PC-9 (cell line): Measurements from ENCODE around the gene ADCY3. TPM values are rescaled to one million over a fixed set of nuclear protein-coding genes. Genes with fewer than 3 reads are reported as not detected.
A peak's percentile ranks its signal among the peaks of the same experiment; 100 is the strongest.

Experiments used
- BruUV-seq: library from RNA; stranded (reverse); fragments of 400-500 nt; replicated peaks from 2 replicates; lab custom pipeline; 2021; lab: Mats Ljungman, UMichigan
- CTCF ChIA-PET: fragments of 300-600 bp; sonication (Branson Sonifier 250); formaldehyde crosslinking; loops from one replicate; lab custom pipeline; 2022; ENCODE audit warnings: antibody characterized with exemption; lab: Charles Lee
- POLR2A ChIA-PET: fragments of 300-600 bp; sonication (Branson Sonifier 250); formaldehyde crosslinking; loops from one replicate; lab custom pipeline; 2022; ENCODE audit warnings: antibody characterized with exemption; ENCODE audit not compliant: unreplicated experiment; lab: Charles Lee
- DNase-seq, 2 experiments: peaks; one replicate each; pipeline versions ENCODE4 v3.0.0 to v3.0.0-alpha.2; 2015 to 2022; ENCODE audit warnings: mixed read lengths in 1 of 2
- H2AFZ ChIP-seq: fragments of 200-600 bp; sonication (generic); 2 replicates; pipeline ENCODE4 v1.8.1; 2017; ENCODE audit warnings: antibody characterized with exemption
- H3F3A ChIP-seq: fragments of 200-600 bp; sonication (generic); 2 replicates; pipeline ENCODE4 v1.8.1; 2017; ENCODE audit warnings: antibody characterized with exemption, mild to moderate bottlenecking, low read depth; ENCODE audit not compliant: insufficient read depth
- H3K27ac ChIP-seq: fragments of 200-600 bp; sonication (generic); 2 replicates; pipeline ENCODE4 v1.6.1; 2016; ENCODE audit warnings: mixed run types
- H3K27me3 ChIP-seq: fragments of 200-600 bp; sonication (generic); 2 replicates; pipeline ENCODE4 v1.6.1; 2016; ENCODE audit warnings: low read depth, mixed run types; ENCODE audit not compliant: insufficient read depth
- H3K36me3 ChIP-seq: fragments of 200-600 bp; sonication (generic); 2 replicates; pipeline ENCODE4 v1.6.1; 2016; ENCODE audit warnings: low read depth, mixed run types
- H3K4me1 ChIP-seq: fragments of 200-600 bp; sonication (generic); replicated peaks from 2 replicates; pipeline ENCODE4 v1.6.1; 2016; ENCODE audit warnings: mixed run types; ENCODE audit not compliant: insufficient read depth
- H3K4me2 ChIP-seq: fragments of 200-600 bp; sonication (generic); 2 replicates; pipeline ENCODE4 v1.6.1; 2017; ENCODE audit warnings: mixed run types
- H3K4me3 ChIP-seq: fragments of 200-600 bp; sonication (generic); 2 replicates; pipeline ENCODE4 v1.6.1; 2016; ENCODE audit warnings: mixed run types
- H3K79me2 ChIP-seq: fragments of 200-600 bp; sonication (generic); 2 replicates; pipeline ENCODE4 v1.6.1; 2017; ENCODE audit warnings: low read depth, mixed run types
- H3K9me2 ChIP-seq: fragments of 200-600 bp; sonication (generic); 2 replicates; pipeline ENCODE4 v1.8.1; 2017; ENCODE audit warnings: mild to moderate bottlenecking; ENCODE audit not compliant: insufficient read depth
- H3K9me3 ChIP-seq: fragments of 200-600 bp; sonication (generic); 2 replicates; pipeline ENCODE4 v1.8.1; 2016; ENCODE audit warnings: low read depth; ENCODE audit not compliant: insufficient read depth
- H4K20me1 ChIP-seq: fragments of 200-600 bp; sonication (generic); 2 replicates; pipeline ENCODE4 v1.8.1; 2017; ENCODE audit not compliant: insufficient read depth
- CTCF ChIP-seq: fragments of 200-600 bp; sonication (generic); conservative IDR thresholded peaks from 2 replicates; pipeline ENCODE4 v1.6.1; 2017; ENCODE audit warnings: mixed run types, antibody characterized with exemption, mild to moderate bottlenecking, moderate library complexity
- EZH2 ChIP-seq: fragments of 200-600 bp; sonication (generic); IDR thresholded peaks from 2 replicates; pipeline ENCODE4 v1.8.0; 2017; ENCODE audit warnings: antibody characterized with exemption, low read depth
- intact Hi-C: fragments of 100-400 bp; cut with micrococcal nuclease; formaldehyde crosslinking; loops from one replicate; pipeline ENCODE4 v1.10.0; 2022; ENCODE audit not compliant: unreplicated experiment
- total RNA-seq: library from RNA; stranded (reverse); gene quantifications from 2 replicates; pipeline ENCODE4 v1.2.3, GENCODE V29; 2021

Gene ADCY3
- total RNA-seq, 1 experiment from 2014 or later, result 46.3 TPM

GRCh38 chr2:24797644-24798043 is 122.4 kb downstream of the ADCY3 start:
- BruUV-seq, result no TSS peak
- POLR2A ChIA-PET, result no interaction called here
- peaks cover 57% of the 10 kb centered on the region for H3K79me2 ChIP-seq
- H3F3A ChIP-seq, result no peaks in the 10 kb centered on the region
- no peak for TF ChIP-seq EZH2
- no peak for TF ChIP-seq CTCF
- H3K27ac ChIP-seq, result no peak overlapping the region
- no peaks in the 10 kb centered on the region for H4K20me1 ChIP-seq
- no peak overlapping the region for H2AFZ ChIP-seq
- CTCF ChIA-PET, result no interaction called here
- H3K9me2 ChIP-seq, result no peaks in the 10 kb centered on the region
- H3K4me1 ChIP-seq, result peaks cover 17% of the 10 kb centered on the region
- intact Hi-C loops, result loop anchor here (10.0 kb wide), 1 partner anchor 183 kb away; no protein-coding TSS in a partner anchor
- no peaks in the 10 kb centered on the region for H3K9me3 ChIP-seq
- H3K4me2 ChIP-seq, result no peak overlapping the region
- H3K36me3 ChIP-seq, result peaks cover 3% of the 10 kb centered on the region; the same call in 1 of the 2 replicates
- no peak for DNase-seq
- no peak overlapping the region for H3K4me3 ChIP-seq
- no peaks in the 10 kb centered on the region for H3K27me3 ChIP-seq

GRCh38 chr2:24793761-24794435 is 126.1 kb downstream of the ADCY3 start:
- Histone ChIP-seq H3K36me3 (no peaks in the 10 kb centered on the region), H4K20me1 (no peaks in the 10 kb centered on the region), H3K9me2 (no peaks in the 10 kb centered on the region), H3K4me1 (peaks cover 31% of the 10 kb centered on the region), H3K27me3 (no peaks in the 10 kb centered on the region), H3K9me3 (no peaks in the 10 kb centered on the region), H3K79me2 (peaks cover 46% of the 10 kb centered on the region), H3K4me3 (peak overlapping the region; percentile 71), H3F3A (peaks cover 14% of the 10 kb centered on the region; the same call in 1 of the 2 replicates), H3K27ac (0 out of 2 replicates have a peak overlapping the region, but pooled peaks have one; percentile 89), H3K4me2 (peak overlapping the region; percentile 78), H2AFZ (peak overlapping the region; percentile 88)
- no peak for TF ChIP-seq CTCF
- no peak for TF ChIP-seq EZH2
- TSS peak; percentile 68 for BruUV-seq
- no peak for DNase-seq
- intact Hi-C loops, result loop anchor here (1.0 to 10.0 kb wide), 4 partner anchors 178 to 712 kb away; partner anchors contain the start of genes DNAJC27 and TP53I3
- ChIA-PET CTCF (interaction anchor here (0.8 kb wide), 1 partner anchor 21 kb away, joined by 3 read pairs; no protein-coding TSS in a partner anchor), POLR2A (no interaction called here)

- H3K79me2 ChIP-seq, result peaks cover 46% of the 10 kb centered on the region
- no peaks in the 10 kb centered on the region for H4K20me1 ChIP-seq
- H3K27me3 ChIP-seq, result no peaks in the 10 kb centered on the region
- peak within 1 kb of the TSS; percentile 89 for H3K27ac ChIP-seq
- no TSS peak for BruUV-seq
- H3K9me3 ChIP-seq, result no peaks in the 10 kb centered on the region
- H3K9me2 ChIP-seq, result no peaks in the 10 kb centered on the region
- intact Hi-C loops, result loop anchor here (1.0 to 10.0 kb wide), 4 partner anchors 178 to 711 kb away; partner anchors contain the start of genes DNAJC27 and TP53I3
- ChIA-PET POLR2A (interaction anchor here (0.6 to 0.7 kb wide), 3 partner anchors 337 to 384 kb away, joined by 3 to 7 read pairs (median 6); no protein-coding TSS in a partner anchor), CTCF (interaction anchor here (0.6 to 1.4 kb wide), 5 partner anchors 10 to 179 kb away, joined by 3 to 8 read pairs (median 3); no protein-coding TSS in a partner anchor)
- TF ChIP-seq CTCF (peak; percentile 82), EZH2 (no peak)
- DNase-seq, result peak; percentile 93 to 96
- peaks cover 14% of the 10 kb centered on the region; the same call in 1 of the 2 replicates for H3F3A ChIP-seq
- no peaks in the 10 kb centered on the region for H3K36me3 ChIP-seq
- peak within 1 kb of the TSS; percentile 71 for H3K4me3 ChIP-seq
- H3K4me2 ChIP-seq, result peak within 1 kb of the TSS; percentile 78
- peaks cover 31% of the 10 kb centered on the region for H3K4me1 ChIP-seq
- H2AFZ ChIP-seq, result peak within 1 kb of the TSS; percentile 88
These were observed 126.9 kb downstream of the ADCY3 start, which contains the start of the genes CENPO and PTRHD1 for GRCh38 chr2:24792874-24793760. CENPO (plus strand) TSS chr2:24793425; CDS start chr2:24793920, 495 bp downstream. PTRHD1 (minus strand) TSS chr2:24793391; CDS start chr2:24793377, 14 bp downstream.
